A673 (cell line): ENCODE data around the gene GRK1.
A peak's percentile ranks its signal among the peaks of the same experiment; 100 is the strongest.

Experiments
- CTCF ChIP-seq: fragments of 300-800, 200-600 bp; sonication (generic); conservative IDR thresholded peaks from 2 replicates; pipeline ENCODE4 v1.5.1; 2017; ENCODE audit warnings: low read depth, mild to moderate bottlenecking, antibody characterized with exemption, low read length, moderate library complexity, mixed read lengths
- EZH2 ChIP-seq: fragments of 200-600 bp; sonication (generic); IDR thresholded peaks from 2 replicates; pipeline ENCODE4 v1.6.1; 2017; ENCODE audit warnings: borderline replicate concordance, low read depth, mild to moderate bottlenecking, mixed read lengths, antibody characterized with exemption, low read length; ENCODE audit not compliant: poor library complexity, severe bottlenecking

GRCh38 chr13:113742000-113742441 lies 75.0 kb downstream of the GRK1 start:
- TF ChIP-seq CTCF (peak; percentile 43), EZH2 (no peak)
